HEK293T (cell line): ENCODE data around the gene SLC38A4.
"Not testable (repeated sequence)": the region's sequence is repeated elsewhere in the genome, so short reads cannot be mapped to it uniquely, and the experiment has no call there.

ENCODE experiments used
- CTCF ChIA-PET: fragments of 350-600 bp; formaldehyde crosslinking; extraction: SDS; loops from one replicate; lab custom pipeline; 2021; ENCODE audit warnings: antibody characterized with exemption, inconsistent platforms; lab: Yijun Ruan, JAX
- POLR2A ChIA-PET: fragments of 350-600 bp; formaldehyde crosslinking; extraction: SDS; loops from one replicate; lab custom pipeline; 2020; ENCODE audit warnings: antibody characterized with exemption, inconsistent platforms; lab: Yijun Ruan, JAX
- DNase-seq: peaks from one replicate; pipeline ENCODE4 v3.0.0; 2012; ENCODE audit warnings: mixed read lengths; ENCODE audit errors: extremely low spot score
- ARNT ChIP-seq: fragments of 450-650 bp; IDR thresholded peaks from 2 replicates; pipeline ENCODE4 v1.6.1; 2017; ENCODE audit warnings: mild to moderate bottlenecking
- BHLHE40 ChIP-seq: fragments of 450-650 bp; IDR thresholded peaks from 2 replicates; pipeline ENCODE4 v1.6.1; 2016; ENCODE audit warnings: mild to moderate bottlenecking, moderate library complexity, borderline replicate concordance
- CTBP1 ChIP-seq: fragments of 450-650 bp; IDR thresholded peaks from 2 replicates; pipeline ENCODE4 v1.6.1; 2016; ENCODE audit warnings: borderline replicate concordance
- ELF4 ChIP-seq: fragments of 450-650 bp; IDR thresholded peaks from 2 replicates; pipeline ENCODE4 v1.6.1; 2017; ENCODE audit warnings: antibody characterized with exemption
- FOXA1 ChIP-seq: fragments of 450-650 bp; IDR thresholded peaks from 2 replicates; pipeline ENCODE4 v1.6.1; 2016; ENCODE audit warnings: mild to moderate bottlenecking
- FOXK2 ChIP-seq: fragments of 450-650 bp; IDR thresholded peaks from 2 replicates; pipeline ENCODE4 v1.6.1; 2016; ENCODE audit warnings: mild to moderate bottlenecking
- FOXM1 ChIP-seq: fragments of 450-650 bp; IDR thresholded peaks from 2 replicates; pipeline ENCODE4 v1.6.1; 2017; ENCODE audit warnings: mild to moderate bottlenecking, borderline replicate concordance
- HDGF ChIP-seq: fragments of 450-650 bp; IDR thresholded peaks from 2 replicates; pipeline ENCODE4 v1.6.1; 2017; ENCODE audit warnings: antibody characterized with exemption, borderline replicate concordance
- L3MBTL2 ChIP-seq: fragments of 450-650 bp; conservative IDR thresholded peaks from 2 replicates; pipeline ENCODE4 v1.6.1; 2016; ENCODE audit warnings: mild to moderate bottlenecking
- LEF1 ChIP-seq: fragments of 450-650 bp; IDR thresholded peaks from 2 replicates; pipeline ENCODE4 v1.6.1; 2017; ENCODE audit warnings: mild to moderate bottlenecking, borderline replicate concordance
- NFRKB ChIP-seq: fragments of 450-650 bp; IDR thresholded peaks from 2 replicates; pipeline ENCODE4 v1.6.1; 2016; ENCODE audit warnings: mild to moderate bottlenecking, moderate library complexity
- SP1 ChIP-seq: fragments of 450-650 bp; IDR thresholded peaks from 2 replicates; pipeline ENCODE4 v1.6.1; 2017
- SUZ12 ChIP-seq: fragments of 450-650 bp; IDR thresholded peaks from 2 replicates; pipeline ENCODE4 v1.6.1; 2016; ENCODE audit warnings: mild to moderate bottlenecking
- TARDBP ChIP-seq: fragments of 450-650 bp; IDR thresholded peaks from 2 replicates; pipeline ENCODE4 v1.6.1; 2016
- ZNF384 ChIP-seq: fragments of 450-650 bp; IDR thresholded peaks from 2 replicates; pipeline ENCODE4 v1.6.1; 2016
- TF ChIP-seq, protein P1 (sequence below): fragments of 450-650 bp; IDR thresholded peaks from 2 replicates; pipeline ENCODE4 v1.6.1; 2016

SLC38A4 gene

DNA sequence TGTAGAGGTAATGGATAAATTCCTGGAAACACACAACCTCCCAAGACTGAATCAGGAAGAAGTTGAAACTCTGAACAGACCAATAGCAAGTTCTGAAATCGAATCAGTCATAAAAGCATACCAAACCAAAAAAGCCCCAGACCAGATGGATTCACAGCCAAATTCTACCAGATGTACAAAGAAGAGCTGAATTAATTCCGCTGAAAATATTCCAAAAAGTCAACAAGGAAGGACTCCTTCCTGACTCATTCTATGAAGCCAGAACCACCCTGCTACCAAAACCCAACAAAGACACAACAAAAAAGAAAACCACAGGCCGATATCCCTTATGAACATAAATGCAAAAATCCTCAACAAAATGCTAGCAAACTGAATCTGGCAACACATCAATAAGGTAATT is 81.5 kb downstream of the SLC38A4 start:
- CTCF ChIA-PET, result no interaction called here

DNA sequence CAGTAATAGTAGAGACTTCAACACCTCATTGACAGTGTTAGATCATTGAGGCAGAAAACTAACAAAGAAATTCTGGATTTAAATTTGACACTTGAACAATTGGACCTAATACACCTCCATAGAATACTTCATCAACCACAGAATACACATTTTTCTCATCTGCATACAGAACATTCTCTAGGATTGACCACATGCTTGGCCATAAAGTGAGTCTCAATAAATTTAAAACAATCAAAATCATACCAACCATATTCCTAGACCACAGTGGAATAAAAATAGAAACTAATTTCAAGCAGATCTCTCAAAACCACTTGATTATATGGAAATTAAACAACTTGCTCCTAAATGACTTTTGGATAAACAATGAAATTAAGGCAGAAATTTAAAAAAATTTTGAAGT is 82.3 kb downstream of the SLC38A4 start:
- ChIA-PET POLR2A (no interaction called here), CTCF (no interaction called here)

More for the DNA sequence above, 81.5 kb downstream of the SLC38A4 start:
- DNase-seq, result no peak
- POLR2A ChIA-PET, result no interaction called here
- TF ChIP-seq CTBP1 (no peak), NFRKB (no peak), ZNF384 (no peak), SP1 (no peak), SUZ12 (no peak), LEF1 (no peak), FOXK2 (no peak), ARNT (no peak), FOXM1 (no peak), BHLHE40 (no peak), ELF4 (no peak), FOXA1 (no peak), TARDBP (no peak), L3MBTL2 (no peak), HDGF (no peak)
- TF ChIP-seq, protein P1, sequence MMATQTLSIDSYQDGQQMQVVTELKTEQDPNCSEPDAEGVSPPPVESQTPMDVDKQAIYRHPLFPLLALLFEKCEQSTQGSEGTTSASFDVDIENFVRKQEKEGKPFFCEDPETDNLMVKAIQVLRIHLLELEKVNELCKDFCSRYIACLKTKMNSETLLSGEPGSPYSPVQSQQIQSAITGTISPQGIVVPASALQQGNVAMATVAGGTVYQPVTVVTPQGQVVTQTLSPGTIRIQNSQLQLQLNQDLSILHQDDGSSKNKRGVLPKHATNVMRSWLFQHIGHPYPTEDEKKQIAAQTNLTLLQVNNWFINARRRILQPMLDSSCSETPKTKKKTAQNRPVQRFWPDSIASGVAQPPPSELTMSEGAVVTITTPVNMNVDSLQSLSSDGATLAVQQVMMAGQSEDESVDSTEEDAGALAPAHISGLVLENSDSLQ, result no peak

DNA sequence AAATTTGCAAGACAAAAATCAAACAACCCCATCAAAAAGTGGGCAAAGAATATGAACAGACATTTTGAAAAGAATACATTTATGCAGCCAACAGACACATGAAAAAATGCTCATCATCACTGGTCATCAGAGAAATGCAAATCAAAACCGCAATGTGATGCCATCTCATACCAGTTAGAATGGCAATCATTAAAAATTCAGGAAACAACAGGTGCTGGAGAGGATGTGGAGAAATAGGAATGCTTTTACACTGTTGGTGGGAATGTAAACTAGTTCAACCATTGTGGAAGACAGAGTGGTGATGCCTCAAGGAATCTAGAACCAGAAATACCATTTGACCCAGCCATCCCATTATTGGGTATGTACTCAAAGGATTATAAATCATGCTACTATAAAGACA is 83.5 kb downstream of the SLC38A4 start:
- DNase-seq, POLR2A ChIA-PET, CTCF ChIA-PET: not testable (repeated sequence)

More for the DNA sequence above, 82.3 kb downstream of the SLC38A4 start:
- TF ChIP-seq L3MBTL2, result no peak
- no peak for TF ChIP-seq FOXM1
- no peak for TF ChIP-seq ARNT
- no peak for TF ChIP-seq NFRKB
- TF ChIP-seq HDGF, result no peak
- no peak for TF ChIP-seq LEF1
- no peak for TF ChIP-seq TARDBP
- TF ChIP-seq SUZ12, result no peak
- no peak for TF ChIP-seq ELF4
- TF ChIP-seq, protein P1, result no peak
- TF ChIP-seq FOXA1, result no peak
- TF ChIP-seq CTBP1, result no peak
- no peak for TF ChIP-seq ZNF384
- no peak for TF ChIP-seq SP1
- TF ChIP-seq FOXK2, result no peak
- TF ChIP-seq BHLHE40, result no peak
- DNase-seq, result no peak

DNA sequence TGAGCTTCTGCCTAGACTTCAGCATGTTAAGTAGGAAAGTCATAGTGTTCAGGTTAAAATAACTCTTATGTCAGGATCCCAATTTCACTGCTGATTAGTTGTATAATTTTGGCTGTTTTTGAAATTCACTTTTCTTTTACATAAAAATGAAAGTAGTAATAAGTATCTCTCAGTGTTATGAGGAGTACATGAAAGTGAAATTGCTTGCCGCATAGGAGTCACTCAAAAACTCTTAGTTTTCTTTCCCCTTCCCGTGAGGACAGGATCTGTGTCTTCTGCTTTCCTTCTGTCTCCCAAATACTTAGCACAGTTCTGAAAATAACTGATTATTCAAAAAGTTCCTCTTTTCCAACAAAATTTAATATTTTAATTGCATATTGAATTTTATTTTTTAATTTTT is 100.5 kb downstream of the SLC38A4 start:
- CTCF ChIA-PET, result no interaction called here

DNA sequence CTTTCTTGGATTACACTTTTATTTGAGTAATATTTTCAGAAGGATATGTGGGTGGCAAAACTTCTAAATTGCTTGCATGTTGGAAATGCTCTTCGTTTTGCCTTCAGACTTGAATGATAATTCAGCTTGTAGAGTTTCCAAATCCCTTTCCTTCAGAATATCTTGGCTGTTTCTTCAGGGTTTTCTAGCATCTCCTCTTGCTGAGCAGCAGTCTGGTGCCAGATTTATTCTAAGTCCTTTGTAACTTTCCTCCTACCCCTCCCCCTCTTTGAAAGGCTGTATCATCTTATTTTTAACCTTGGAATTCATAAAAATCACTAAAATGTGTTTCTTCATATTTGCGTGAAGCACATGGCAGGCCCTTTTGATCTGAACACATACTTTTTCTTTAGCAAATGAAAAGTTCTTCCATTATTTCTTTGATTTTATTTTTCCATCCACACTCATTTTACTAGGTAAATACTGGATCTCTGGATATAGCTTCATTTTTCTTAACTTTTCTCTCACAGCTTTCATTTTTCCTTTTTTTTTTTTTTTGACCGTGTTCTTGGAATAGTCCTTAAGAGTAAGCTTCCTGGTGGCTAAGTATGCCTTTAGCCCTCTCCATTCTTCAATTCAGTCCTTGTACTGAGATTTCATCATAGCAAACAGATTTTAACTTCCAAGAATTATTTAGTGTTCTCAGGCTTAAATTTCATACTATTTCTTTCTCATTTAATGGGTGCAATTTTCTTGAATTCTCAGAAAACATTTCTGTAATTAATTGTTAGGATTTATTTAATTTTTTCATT is 102.0 kb downstream of the SLC38A4 start:
- DNase-seq, result no peak
- TF ChIP-seq HDGF (no peak), L3MBTL2 (no peak), SP1 (no peak), BHLHE40 (no peak), FOXM1 (no peak), FOXA1 (no peak), SUZ12 (no peak), CTBP1 (no peak), ARNT (no peak), TARDBP (no peak), ELF4 (no peak), NFRKB (no peak), ZNF384 (no peak), LEF1 (no peak), FOXK2 (no peak)
- TF ChIP-seq, protein P1, result no peak
- ChIA-PET CTCF (no interaction called here), POLR2A (no interaction called here)

More for the DNA sequence above, 100.5 kb downstream of the SLC38A4 start:
- POLR2A ChIA-PET, result no interaction called here
- TF ChIP-seq NFRKB (no peak), HDGF (no peak), L3MBTL2 (no peak), ELF4 (no peak), FOXM1 (no peak)
- DNase-seq, result no peak

DNA sequence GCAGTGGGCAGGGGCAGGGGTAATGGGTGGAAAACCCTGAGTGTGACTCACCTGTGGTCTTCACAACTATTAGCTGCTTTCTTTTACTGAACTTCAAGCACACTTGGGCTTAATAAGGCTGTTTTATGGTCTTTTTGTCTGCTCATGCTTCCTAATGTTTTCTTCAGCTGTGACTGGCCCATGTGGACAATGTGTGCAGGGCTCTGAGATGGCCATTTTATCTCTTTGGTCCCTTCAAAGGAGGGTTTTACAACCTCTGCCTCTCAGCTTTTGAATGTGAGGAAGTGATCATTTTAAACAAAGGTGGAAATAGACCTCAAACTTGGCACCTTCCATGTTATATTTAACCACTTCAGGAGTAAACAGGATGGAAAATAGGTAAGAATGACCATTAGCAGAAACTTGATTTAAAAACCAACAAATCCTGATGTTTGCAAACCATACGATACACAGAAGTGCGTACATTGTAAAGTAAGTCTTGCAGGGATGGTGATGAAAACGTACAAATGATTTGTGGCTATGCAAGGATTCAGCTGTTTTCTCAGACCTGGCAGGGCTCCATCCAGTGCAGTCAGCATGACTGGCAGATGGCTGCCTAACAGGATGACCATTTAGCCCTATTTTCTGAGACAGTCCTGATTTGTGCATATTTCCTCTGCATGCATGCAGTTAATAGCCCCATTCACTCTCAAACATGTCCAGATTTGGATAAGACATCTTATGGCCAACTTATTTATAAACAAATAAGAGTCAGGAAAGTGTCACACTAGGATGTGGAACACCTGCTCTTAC is 103.2 kb downstream of the SLC38A4 start:
- POLR2A ChIA-PET, result no interaction called here
- DNase-seq, result no peak
- no peak for TF ChIP-seq FOXA1
- TF ChIP-seq FOXK2, result no peak
- TF ChIP-seq ELF4, result no peak
- no peak for TF ChIP-seq SUZ12
- TF ChIP-seq ZNF384, result no peak
- no peak for TF ChIP-seq TARDBP
- TF ChIP-seq CTBP1, result no peak
- no peak for TF ChIP-seq BHLHE40
- TF ChIP-seq ARNT, result no peak
- no peak for TF ChIP-seq LEF1
- TF ChIP-seq L3MBTL2, result no peak
- no peak for TF ChIP-seq FOXM1
- no peak for TF ChIP-seq NFRKB
- TF ChIP-seq, protein P1, result no peak
- no peak for TF ChIP-seq SP1
- TF ChIP-seq HDGF, result no peak
- CTCF ChIA-PET, result no interaction called here
